K562 (cell line): Measurements from ENCODE around the gene LYVE1. TPM values are rescaled to one million over a fixed set of nuclear protein-coding genes. Genes with fewer than 3 reads are reported as not detected.

Experiments used
- ARNT ChIP-seq, 2 experiments: fragments of 450-650 bp; IDR thresholded peaks; 2 replicates each; pipeline ENCODE4 v1.6.1; 2016; ENCODE audit warnings: mild to moderate bottlenecking in 1 of 2
- CLOCK ChIP-seq: fragments of 250-450 bp; sonication (Bioruptor Pico); IDR thresholded peaks from 2 replicates; pipeline ENCODE4 v1.4.0; 2020; ENCODE audit warnings: mild to moderate bottlenecking, moderate library complexity, borderline replicate concordance
- GATA2 ChIP-seq: sonication (generic); formaldehyde crosslinking; IDR thresholded peaks from 2 replicates; pipeline ENCODE4 v1.4.0; 2020; ENCODE audit warnings: mild to moderate bottlenecking, missing genetic modification reagents
- LCOR ChIP-seq: sonication (generic); formaldehyde crosslinking; IDR thresholded peaks from 2 replicates; pipeline ENCODE4 v1.8.0; 2022; ENCODE audit warnings: mild to moderate bottlenecking, missing genetic modification reagents
- LEF1 ChIP-seq: fragments of 450-650 bp; IDR thresholded peaks from 2 replicates; pipeline ENCODE4 v1.6.1; 2016; ENCODE audit warnings: mild to moderate bottlenecking
- MAX ChIP-seq: sonication (generic); formaldehyde crosslinking; IDR thresholded peaks from 2 replicates; pipeline ENCODE4 v1.9.0; 2022; ENCODE audit warnings: mild to moderate bottlenecking, missing genetic modification reagents
- MECOM ChIP-seq: fragments of 250-450 bp; sonication (Bioruptor Pico); IDR thresholded peaks from 2 replicates; pipeline ENCODE4 v1.8.0; 2022; ENCODE audit warnings: inconsistent platforms
- NBN ChIP-seq: fragments of 450-650 bp; IDR thresholded peaks from 2 replicates; pipeline ENCODE4 v1.6.1; 2016; ENCODE audit warnings: low read depth, mild to moderate bottlenecking
- NFIC ChIP-seq: fragments of 450-650 bp; IDR thresholded peaks from 2 replicates; pipeline ENCODE4 v1.6.1; 2017; ENCODE audit warnings: mild to moderate bottlenecking, inconsistent platforms
- NFYB ChIP-seq: IDR thresholded peaks from 2 replicates; pipeline ENCODE4 v1.6.1; 2011; ENCODE audit warnings: mild to moderate bottlenecking, moderate library complexity; ENCODE audit not compliant: insufficient read length; ENCODE audit errors: extremely low read depth
- NRF1 ChIP-seq, 2 experiments: fragments of 450-650 bp; IDR thresholded peaks in 1 of 2; conservative IDR thresholded peaks in 1 of 2; 2 replicates each; pipeline ENCODE4 v1.6.1; 2014; ENCODE audit warnings: mild to moderate bottlenecking in 2 of 2
- PRDM10 ChIP-seq: fragments of 450-650 bp; IDR thresholded peaks from 2 replicates; pipeline ENCODE4 v1.6.1; 2018; ENCODE audit not compliant: partially characterized antibody
- PREB ChIP-seq: sonication (generic); formaldehyde crosslinking; IDR thresholded peaks from 2 replicates; pipeline ENCODE4 v1.8.1; 2023; ENCODE audit warnings: mild to moderate bottlenecking, missing genetic modification reagents
- SRSF1 ChIP-seq: fragments of 200-400 bp; formaldehyde crosslinking; IDR thresholded peaks from 2 replicates; pipeline ENCODE4 v1.6.1; 2017; ENCODE audit warnings: mild to moderate bottlenecking, low read depth, low read length, moderate library complexity
- STAG1 ChIP-seq: sonication (generic); formaldehyde crosslinking; IDR thresholded peaks from 2 replicates; pipeline ENCODE4 v1.5.0; 2020; ENCODE audit warnings: missing genetic modification reagents, borderline replicate concordance
- U2AF2 ChIP-seq: fragments of 200-400 bp; formaldehyde crosslinking; optimal IDR thresholded peaks from 2 replicates; pipeline ENCODE3; 2017; ENCODE audit warnings: low read depth, mild to moderate bottlenecking, low read length
- ZEB2 ChIP-seq: fragments of 450-650 bp; IDR thresholded peaks from 2 replicates; pipeline ENCODE4 v1.6.1; 2016
- ZMIZ1 ChIP-seq, 2 experiments: fragments of 150-350 bp in 1 of 2; IDR thresholded peaks; 2 replicates each; pipeline ENCODE4 v1.6.1; 2012 to 2016; ENCODE audit warnings: low read depth in 2 of 2, low read length in 2 of 2, mild to moderate bottlenecking in 1 of 2, moderate library complexity in 1 of 2
- ZNF717 ChIP-seq: fragments of 250-450 bp; sonication (Bioruptor Pico); IDR thresholded peaks from 2 replicates; pipeline ENCODE4 v1.5.0; 2021
- polyA plus RNA-seq, 8 experiments: library from polyadenylated mRNA; depleted of rRNA in 4 of 8; stranded (reverse) in 5 of 8; unstranded in 3 of 8; fragments of >200 nt; fragmentation: Nextera tagmentation in 2 of 8; fragmentation: Illumina TruSeq in 1 of 8; extraction: Ambion mirVana in 2 of 8; extraction: Trizol in 1 of 8; gene quantifications; 2 replicates each; pipeline versions ENCODE4 v1.2.1 to v1.2.3, GENCODE V29; 2011 to 2014; ENCODE audit warnings: inconsistent platforms in 1 of 8, missing spikeins in 1 of 8
- total RNA-seq, 7 experiments: library from RNA; depleted of rRNA in 6 of 7; stranded (reverse); fragments of >200 nt in 6 of 7; fragmentation: Illumina TruSeq in 2 of 7; extraction: Trizol in 2 of 7; gene quantifications; 2 replicates each; pipeline versions ENCODE4 v1.2.1 to v1.2.3, GENCODE V29; 2011 to 2021; ENCODE audit warnings: low replicate concordance in 1 of 7

Gene LYVE1
- total and polyA plus RNA-seq, 9 of the 15 experiments (the other 6 are each of a cell fraction or from before 2014, with no cell fraction given) = 0.06 to 1.1 (median 0.14) TPM; not detected in 1

GRCh38 chr11:10588904-10589303 is 20.4 kb upstream of the LYVE1 start (continued):
- no peak for TF ChIP-seq ZMIZ1 (IDR thresholded peaks at IDR 0.05; ENCODE audit: low read depth in 2 of 2, low read length in 2 of 2)
- no peak for TF ChIP-seq NRF1 (conservative IDR thresholded peaks at IDR 0.05 in 1 of 2, IDR thresholded peaks at IDR 0.05 in 1 of 2)
- TF ChIP-seq LEF1 = no peak
- TF ChIP-seq NFIC = no peak; the same call in 1 of the 2 replicates
- no peak for TF ChIP-seq U2AF2
- TF ChIP-seq LCOR (CRISPR knock-in tag) = no peak; the same call in 1 of the 2 replicates
- no peak for TF ChIP-seq CLOCK (CRISPR knock-in tag)
- TF ChIP-seq ARNT (IDR thresholded peaks at IDR 0.05) = peak in 1 of 2 experiments; percentile 62; a peak in 1 of 4 replicates
- peak; percentile 62 for TF ChIP-seq ZEB2
- TF ChIP-seq PREB (CRISPR knock-in tag) = no peak
- no peak for TF ChIP-seq ZNF717 (CRISPR knock-in tag)
- no peak for TF ChIP-seq SRSF1
- TF ChIP-seq NFYB = no peak
- TF ChIP-seq MAX = no peak
- peak; percentile 61 for TF ChIP-seq GATA2 (CRISPR knock-in tag)
- no peak for TF ChIP-seq PRDM10
- no peak for TF ChIP-seq MECOM (CRISPR knock-in tag)
- TF ChIP-seq STAG1 (CRISPR knock-in tag) = no peak
- TF ChIP-seq NBN = peak; percentile 75; the same call in 1 of the 2 replicates
